Nephron (organoid): ENCODE data around the gene ECHDC3.
A peak's percentile ranks its signal among the peaks of the same experiment; 100 is the strongest.

Experiments
- H3K27ac Mint-ChIP-seq, 3 experiments: 2 replicates each; pipeline ENCODE4 v1.8.0; 2020; ENCODE audit warnings: mixed read lengths in 3 of 3, mild to moderate bottlenecking in 2 of 3, moderate library complexity in 1 of 3
- H3K27me3 Mint-ChIP-seq: 2 replicates; pipeline ENCODE4 v1.8.0; 2021; ENCODE audit warnings: low read depth, mild to moderate bottlenecking, moderate library complexity, mixed read lengths
- H3K36me3 Mint-ChIP-seq: 2 replicates; pipeline ENCODE4 v1.8.0; 2020; ENCODE audit warnings: low read depth, mixed read lengths
- H3K4me1 Mint-ChIP-seq: 2 replicates; pipeline ENCODE4 v1.8.0; 2020; ENCODE audit warnings: mixed read lengths
- H3K4me3 Mint-ChIP-seq, 3 experiments: 2 replicates each; pipeline ENCODE4 v1.8.0; 2020; ENCODE audit warnings: mild to moderate bottlenecking in 3 of 3, mixed read lengths in 3 of 3, moderate library complexity in 2 of 3
- H3K9me3 Mint-ChIP-seq: 2 replicates; pipeline ENCODE4 v1.8.0; 2020; ENCODE audit warnings: mixed read lengths
- TF ChIP-seq, protein P1 (sequence below), 3 experiments: fragments of 200-600 bp; sonication (generic); IDR thresholded peaks; one replicate each; pipeline ENCODE4 v1.5.0; 2021; ENCODE audit warnings: antibody characterized with exemption in 3 of 3; ENCODE audit not compliant: unreplicated experiment in 3 of 3

The ECHDC3 gene

DNA sequence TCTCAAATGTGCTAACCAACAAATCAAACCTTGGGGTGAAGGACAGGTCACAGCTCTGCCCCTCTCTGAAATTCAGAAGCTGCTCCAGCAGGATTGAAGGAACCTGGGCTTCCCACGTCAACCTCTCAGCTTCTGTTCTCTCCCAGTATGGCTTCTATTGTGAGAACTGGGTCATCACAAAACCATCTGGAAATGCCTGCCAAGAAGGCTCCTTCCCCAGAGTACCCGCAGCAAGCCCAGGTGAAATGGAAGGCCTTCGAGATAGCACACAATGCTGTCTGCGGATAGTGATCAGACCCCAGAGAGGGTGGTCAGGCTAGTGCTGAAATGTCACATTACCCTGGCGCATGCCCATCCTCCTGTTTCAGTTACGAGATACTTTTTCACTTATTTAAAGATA is 64.5 kb downstream of the ECHDC3 start:
- H3K9me3 Mint-ChIP-seq = no peaks in the 10 kb centered on the region
- H3K4me3 Mint-ChIP-seq = no peak overlapping the region
- H3K27me3 Mint-ChIP-seq = peaks cover 11% of the 10 kb centered on the region
- TF ChIP-seq, protein P1, sequence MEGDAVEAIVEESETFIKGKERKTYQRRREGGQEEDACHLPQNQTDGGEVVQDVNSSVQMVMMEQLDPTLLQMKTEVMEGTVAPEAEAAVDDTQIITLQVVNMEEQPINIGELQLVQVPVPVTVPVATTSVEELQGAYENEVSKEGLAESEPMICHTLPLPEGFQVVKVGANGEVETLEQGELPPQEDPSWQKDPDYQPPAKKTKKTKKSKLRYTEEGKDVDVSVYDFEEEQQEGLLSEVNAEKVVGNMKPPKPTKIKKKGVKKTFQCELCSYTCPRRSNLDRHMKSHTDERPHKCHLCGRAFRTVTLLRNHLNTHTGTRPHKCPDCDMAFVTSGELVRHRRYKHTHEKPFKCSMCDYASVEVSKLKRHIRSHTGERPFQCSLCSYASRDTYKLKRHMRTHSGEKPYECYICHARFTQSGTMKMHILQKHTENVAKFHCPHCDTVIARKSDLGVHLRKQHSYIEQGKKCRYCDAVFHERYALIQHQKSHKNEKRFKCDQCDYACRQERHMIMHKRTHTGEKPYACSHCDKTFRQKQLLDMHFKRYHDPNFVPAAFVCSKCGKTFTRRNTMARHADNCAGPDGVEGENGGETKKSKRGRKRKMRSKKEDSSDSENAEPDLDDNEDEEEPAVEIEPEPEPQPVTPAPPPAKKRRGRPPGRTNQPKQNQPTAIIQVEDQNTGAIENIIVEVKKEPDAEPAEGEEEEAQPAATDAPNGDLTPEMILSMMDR (IDR thresholded peaks at IDR 0.05; ENCODE audit: unreplicated experiment in 3 of 3) = no peak
- H3K36me3 Mint-ChIP-seq = no peaks in the 10 kb centered on the region
- H3K4me1 Mint-ChIP-seq = peaks cover 18% of the 10 kb centered on the region
- no peak overlapping the region for H3K27ac Mint-ChIP-seq

DNA sequence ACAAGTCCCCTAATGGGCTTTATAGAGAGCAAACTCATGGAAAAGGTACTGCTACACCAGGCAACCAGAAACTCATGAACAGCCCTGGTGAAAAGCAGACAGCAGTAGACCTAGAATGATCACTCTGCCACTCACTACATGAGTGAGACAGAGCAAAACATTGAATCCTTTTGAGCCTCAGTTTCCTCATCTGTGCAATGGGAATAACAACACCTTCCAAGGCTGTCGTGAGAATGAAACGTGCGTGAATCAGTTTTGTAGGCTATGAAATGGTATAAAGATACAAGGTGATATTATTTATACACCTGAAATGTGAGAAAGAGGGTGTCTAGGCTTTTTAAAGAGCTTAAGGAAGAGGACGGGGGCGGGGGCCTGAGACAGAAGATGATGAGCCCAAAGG is 66.6 kb downstream of the ECHDC3 start:
- Mint-ChIP-seq H3K4me1 (peaks cover 18% of the 10 kb centered on the region), H3K9me3 (no peaks in the 10 kb centered on the region), H3K36me3 (no peaks in the 10 kb centered on the region), H3K4me3 (no peak overlapping the region), H3K27ac (no peak overlapping the region), H3K27me3 (peaks cover 11% of the 10 kb centered on the region)
- TF ChIP-seq, protein P1 (IDR thresholded peaks at IDR 0.05; ENCODE audit: unreplicated experiment in 3 of 3) = no peak

DNA sequence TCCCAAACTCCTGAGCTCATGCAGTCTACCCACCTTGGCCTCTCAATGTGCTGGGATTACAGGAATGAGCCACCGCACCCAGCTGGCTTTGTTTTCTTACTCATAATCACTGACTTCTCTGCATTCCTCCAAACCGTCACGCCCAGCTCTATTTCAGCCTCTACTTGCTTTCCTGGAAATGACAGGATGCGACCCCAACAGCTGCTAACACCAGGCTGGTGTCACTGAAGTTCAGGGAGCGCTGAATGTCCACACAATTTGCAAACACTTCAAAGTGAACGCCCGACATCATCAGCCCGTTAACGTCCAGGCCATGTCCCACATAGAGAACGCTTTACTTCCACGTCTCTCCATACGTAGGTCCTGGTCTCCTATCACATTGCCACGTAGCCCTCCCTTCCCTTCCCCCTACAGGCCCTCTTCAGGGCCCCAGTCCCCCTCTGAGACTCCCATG is 68.2 kb downstream of the ECHDC3 start:
- TF ChIP-seq, protein P1 (IDR thresholded peaks at IDR 0.05; ENCODE audit: unreplicated experiment in 3 of 3) = no peak
- peak overlapping the region in 2 of 3 experiments; percentile 34 to 65 for H3K4me3 Mint-ChIP-seq
- H3K27me3 Mint-ChIP-seq = peaks cover 8% of the 10 kb centered on the region
- no peaks in the 10 kb centered on the region for H3K9me3 Mint-ChIP-seq
- peaks cover 18% of the 10 kb centered on the region for H3K4me1 Mint-ChIP-seq
- peak overlapping the region; percentile 42 to 94 (median 65) for H3K27ac Mint-ChIP-seq
- no peaks in the 10 kb centered on the region for H3K36me3 Mint-ChIP-seq

DNA sequence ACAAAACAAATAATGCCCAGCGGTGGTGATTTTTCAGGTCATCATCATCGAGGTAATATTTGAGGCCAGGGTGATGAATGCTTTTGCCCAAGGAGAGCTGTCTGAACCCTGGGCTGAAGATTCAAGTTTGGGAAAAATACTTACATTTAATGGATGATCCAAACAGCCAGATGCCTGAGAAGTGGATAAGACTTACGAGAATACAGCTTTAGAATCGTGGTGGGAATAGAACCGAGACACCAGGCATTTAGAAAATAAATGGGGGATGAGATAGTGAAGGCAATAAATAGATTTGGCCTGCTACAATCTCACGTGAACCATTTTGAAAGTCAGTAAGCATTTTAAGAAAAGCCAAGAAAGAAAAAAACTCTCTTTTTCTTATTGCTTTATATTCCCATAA is 68.8 kb downstream of the ECHDC3 start:
- Mint-ChIP-seq H3K4me1 (peaks cover 15% of the 10 kb centered on the region), H3K9me3 (no peaks in the 10 kb centered on the region), H3K27me3 (peaks cover 4% of the 10 kb centered on the region), H3K36me3 (no peaks in the 10 kb centered on the region), H3K27ac (peak overlapping the region; percentile 42 to 94 (median 65)), H3K4me3 (no peak overlapping the region)
- TF ChIP-seq, protein P1 (IDR thresholded peaks at IDR 0.05; ENCODE audit: unreplicated experiment in 3 of 3) = no peak

DNA sequence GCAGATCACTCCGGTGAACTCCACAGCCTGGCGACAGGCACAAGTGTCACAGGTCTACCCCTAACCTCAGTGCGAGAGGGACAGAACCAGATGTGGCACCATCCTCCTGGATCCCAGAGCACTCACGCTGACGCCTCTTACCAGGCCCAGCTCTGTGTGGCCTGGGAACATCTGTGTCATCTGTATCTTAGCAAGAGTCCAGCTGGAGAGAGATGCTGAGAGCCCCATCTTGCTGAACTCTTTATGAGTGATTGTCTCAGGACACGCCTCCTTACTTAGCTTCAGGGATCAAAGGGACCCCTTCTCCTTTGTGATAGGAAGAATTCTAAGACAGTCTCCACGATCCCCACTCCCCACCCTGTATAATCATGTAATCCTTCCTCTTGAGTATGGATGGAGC is 71.0 kb downstream of the ECHDC3 start:
- Mint-ChIP-seq H3K27ac (no peak overlapping the region), H3K4me3 (no peak overlapping the region), H3K27me3 (peaks cover 5% of the 10 kb centered on the region), H3K9me3 (no peaks in the 10 kb centered on the region), H3K4me1 (peaks cover 12% of the 10 kb centered on the region), H3K36me3 (no peaks in the 10 kb centered on the region)
- TF ChIP-seq, protein P1 (IDR thresholded peaks at IDR 0.05; ENCODE audit: unreplicated experiment in 3 of 3) = no peak
